Endothelial cell of umbilical vein (primary cell): ENCODE data around the gene TADA2B. TPM values are rescaled to one million over a fixed set of nuclear protein-coding genes. Genes with fewer than 3 reads are reported as not detected.

Experiments
- BruUV-seq: library from RNA; stranded (reverse); fragments of 400-500 nt; replicated peaks from 2 replicates; lab custom pipeline; 2021; lab: Mats Ljungman, UMichigan
- CTCF ChIA-PET: fragments of 300-600, 350-600 bp; sonication (Branson Sonifier 250); formaldehyde crosslinking; loops from one replicate; lab custom pipeline; 2021; ENCODE audit warnings: antibody characterized with exemption, inconsistent platforms; lab: Charles Lee
- POLR2A ChIA-PET: fragments of 300-600, 350-600 bp; sonication (Branson Sonifier 250); formaldehyde crosslinking; loops from one replicate; lab custom pipeline; 2021; ENCODE audit warnings: antibody characterized with exemption, inconsistent platforms; lab: Charles Lee
- DNase-seq: peaks from one replicate; pipeline ENCODE4 v3.0.0-alpha.2; 2011; ENCODE audit warnings: low read depth, low spot score
- FAIRE-seq: peaks from 2 replicates; lab custom pipeline; 2011; peaks lifted over from hg19 to GRCh38; lab: Jason Lieb, UNC
- H2AFZ ChIP-seq: 2 replicates; pipeline ENCODE4 v1.6.0; 2012; ENCODE audit warnings: low read depth, low read length, control low read depth, inconsistent platforms
- H3K27ac ChIP-seq: 2 replicates; pipeline ENCODE4 v1.5.1; 2011; ENCODE audit warnings: low read depth, mild to moderate bottlenecking, control low read depth, low read length, moderate library complexity; ENCODE audit not compliant: insufficient read depth
- H3K27me3 ChIP-seq, 2 experiments: 2 replicates each; pipeline versions ENCODE4 v1.6.0 to v1.6.1; 2011; ENCODE audit warnings: low read length in 2 of 2, mixed read lengths in 1 of 2; ENCODE audit not compliant: control insufficient read depth in 2 of 2, insufficient read depth in 2 of 2
- H3K36me3 ChIP-seq, 2 experiments: 2 replicates in 1 of 2; 3 replicates in 1 of 2; pipeline ENCODE4 v1.5.1; 2011; ENCODE audit warnings: low read length in 2 of 2, mild to moderate bottlenecking in 1 of 2, moderate library complexity in 1 of 2; ENCODE audit not compliant: control insufficient read depth in 2 of 2, insufficient read depth in 2 of 2; ENCODE audit errors: extremely low read depth in 1 of 2
- H3K4me1 ChIP-seq: 3 replicates; pipeline ENCODE4 v1.5.1; 2011; ENCODE audit warnings: mild to moderate bottlenecking, low read length; ENCODE audit not compliant: control insufficient read depth, insufficient read depth; ENCODE audit errors: extremely low read depth
- H3K4me2 ChIP-seq: 2 replicates; pipeline ENCODE4 v1.6.1; 2011; ENCODE audit warnings: low read length, control low read depth, mixed read lengths; ENCODE audit not compliant: insufficient read depth
- H3K4me3 ChIP-seq, 3 experiments: fragments of 200-600 bp in 1 of 3; sonication (generic), shearing (Covaris generic) in 1 of 3; replicated peaks in 1 of 3; 2 replicates each; pipeline ENCODE4 v1.5.1; 2011 to 2016; ENCODE audit warnings: control low read depth in 3 of 3, low read length in 3 of 3, mild to moderate bottlenecking in 2 of 3, inconsistent platforms in 1 of 3, low read depth in 1 of 3, moderate library complexity in 1 of 3; ENCODE audit not compliant: insufficient read depth in 1 of 3
- H3K79me2 ChIP-seq: 2 replicates; pipeline ENCODE4 v1.6.0; 2012; ENCODE audit warnings: low read length, inconsistent platforms; ENCODE audit not compliant: control insufficient read depth, insufficient read depth
- H3K9ac ChIP-seq: replicated peaks from 2 replicates; pipeline ENCODE3; 2011; ENCODE audit warnings: low read length, control low read depth; ENCODE audit not compliant: insufficient read depth; ENCODE audit errors: extremely low read depth
- H3K9me1 ChIP-seq: replicated peaks from 3 replicates; pipeline ENCODE4 v1.6.0; 2011; ENCODE audit warnings: mild to moderate bottlenecking, low read length; ENCODE audit not compliant: control insufficient read depth, insufficient read depth; ENCODE audit errors: extremely low read depth
- H3K9me3 ChIP-seq: replicated peaks from 2 replicates; pipeline ENCODE4 v1.5.1; 2012; ENCODE audit warnings: low read length, inconsistent platforms; ENCODE audit not compliant: control insufficient read depth, insufficient read depth
- H4K20me1 ChIP-seq: replicated peaks from 2 replicates; pipeline ENCODE3; 2011; ENCODE audit warnings: mild to moderate bottlenecking, low read length; ENCODE audit not compliant: control insufficient read depth, insufficient read depth; ENCODE audit errors: extremely low read depth
- CTCF ChIP-seq, 2 donors: IDR thresholded peaks; 1 replicate in 1 of 2; 2 replicates in 1 of 2; pipeline ENCODE4 v1.5.1; 2011; ENCODE audit warnings: low read length in 2 of 2, mild to moderate bottlenecking in 2 of 2, moderate library complexity in 2 of 2, control low read depth in 1 of 2, inconsistent platforms in 1 of 2, low read depth in 1 of 2; ENCODE audit not compliant: insufficient read depth in 1 of 2; ENCODE audit errors: extremely low read depth in 1 of 2
- EZH2 ChIP-seq: IDR thresholded peaks from 2 replicates; pipeline ENCODE4 v1.6.1; 2012; ENCODE audit warnings: borderline replicate concordance, low read depth, mild to moderate bottlenecking, moderate library complexity, low read length, inconsistent platforms; ENCODE audit not compliant: severe bottlenecking
- FOS ChIP-seq: IDR thresholded peaks from 2 replicates; pipeline ENCODE4 v1.6.1; 2011; ENCODE audit warnings: mild to moderate bottlenecking, low read length, moderate library complexity, borderline replicate concordance; ENCODE audit not compliant: insufficient read depth
- GATA2 ChIP-seq: IDR thresholded peaks from 2 replicates; pipeline ENCODE4 v1.7.0; 2011; ENCODE audit warnings: low read depth, mild to moderate bottlenecking, moderate library complexity, mixed read lengths, low read length; ENCODE audit not compliant: insufficient read length, insufficient read depth
- JUN ChIP-seq: IDR thresholded peaks from 2 replicates; pipeline ENCODE4 v1.6.1; 2011; ENCODE audit warnings: borderline replicate concordance, low read depth; ENCODE audit not compliant: insufficient read length, insufficient read depth
- MAX ChIP-seq: IDR thresholded peaks from 2 replicates; pipeline ENCODE4 v1.6.1; 2011; ENCODE audit not compliant: insufficient read depth, insufficient read length
- MYC ChIP-seq: IDR thresholded peaks from one replicate; pipeline ENCODE4 v1.6.1; 2011; ENCODE audit warnings: mild to moderate bottlenecking, low read depth, low read length
- POLR2A ChIP-seq: IDR thresholded peaks from 2 replicates; pipeline ENCODE4 v1.6.1; 2012; ENCODE audit warnings: low read depth, mild to moderate bottlenecking, control low read depth, low read length
- POLR2AphosphoS5 ChIP-seq: IDR thresholded peaks from 2 replicates; pipeline ENCODE4 v1.6.1; 2012; ENCODE audit warnings: low read depth, mild to moderate bottlenecking, control low read depth, low read length, moderate library complexity; ENCODE audit not compliant: insufficient read depth
- dilution Hi-C: fragments of 300-500 bp; cut with MboI; formaldehyde crosslinking; loops from one replicate; pipeline ENCODE4 v1.15.0; 2019; ENCODE audit warnings: low sequenced_read_pairs; ENCODE audit not compliant: extremely low pct_ligation_motif_present
- intact Hi-C: fragments of 100-400 bp; cut with micrococcal nuclease; formaldehyde crosslinking; loops from one replicate; pipeline ENCODE4 v1.10.0; 2022
- polyA plus RNA-seq, 4 experiments: library from polyadenylated mRNA; depleted of rRNA in 3 of 4; stranded (reverse) in 3 of 4; unstranded in 1 of 4; fragments of >200 nt; gene quantifications; 2 replicates each; pipeline versions ENCODE4 v1.2.1 to v1.2.3, GENCODE V29; 2011 to 2012; ENCODE audit warnings: missing spikeins in 1 of 4
- total RNA-seq: library from RNA; stranded (reverse); gene quantifications from 2 replicates; pipeline ENCODE4 v1.2.3, GENCODE V29; 2021

Gene TADA2B
- total and polyA plus RNA-seq, 2 donors (not counting 3 experiments of a cell fraction or from before 2014, with no cell fraction given) = 5.5 to 11.5 TPM

GRCh38 chr4:7054106-7054880, 11.1 kb downstream of the TADA2B start:
- Histone ChIP-seq H4K20me1 (no peaks in the 10 kb centered on the region), H3K27me3 (no peaks in the 10 kb centered on the region), H3K36me3 (peaks cover 2 to 6% of the 10 kb centered on the region in 2 experiments), H3K79me2 (peaks cover 17% of the 10 kb centered on the region), H3K9me1 (no peaks in the 10 kb centered on the region), H3K4me2 (no peak overlapping the region), H3K9me3 (no peaks in the 10 kb centered on the region), H3K27ac (no peak overlapping the region), H2AFZ (no peak overlapping the region), H3K4me3 (no peak overlapping the region), H3K9ac (no peak overlapping the region), H3K4me1 (peaks cover 13% of the 10 kb centered on the region)
- dilution Hi-C loops = no loop called here
- no TSS peak for BruUV-seq
- intact Hi-C loops = no loop called here
- POLR2A ChIA-PET = interaction anchor here (1.1 to 1.7 kb wide), 2 partner anchors 11 to 13 kb away, joined by 3 to 6 read pairs; partner anchors contain the start of genes GRPEL1 and TADA2B
- FAIRE-seq = no peak
- no peak for DNase-seq
- TF ChIP-seq EZH2 = no peak
- TF ChIP-seq POLR2A = no peak
- TF ChIP-seq FOS = no peak
- TF ChIP-seq MAX = no peak
- no peak for TF ChIP-seq GATA2
- TF ChIP-seq MYC = no peak
- no peak for TF ChIP-seq POLR2AphosphoS5
- TF ChIP-seq JUN = no peak
- TF ChIP-seq CTCF (IDR thresholded peaks at IDR 0.05; ENCODE audit: extremely low read depth in 1 of 2, insufficient read depth in 1 of 2, low read depth in 1 of 2, low read length in 2 of 2) = no peak
- CTCF ChIA-PET = interaction anchor here (0.6 to 2.2 kb wide), 6 partner anchors 9 to 1152 kb away, joined by 3 to 16 read pairs (median 6); partner anchors contain the start of genes GRPEL1 and TADA2B
